ENCODE data around the gene TRPC6. TPM values are rescaled to one million over a fixed set of nuclear protein-coding genes. Genes with fewer than 3 reads are reported as not detected.

TRPC6 gene
- total and polyA plus RNA-seq, 2 of the 8 experiments (the other 6 are each of a cell fraction or from before 2014, with no cell fraction given), result 0.26 to 0.39 TPM

GRCh38 chr11:101516546-101516945 is 67.3 kb downstream of the TRPC6 start (continued):
- peak; percentile 25 for TF ChIP-seq CHD7 (IDR thresholded peaks at IDR 0.05; ENCODE audit: insufficient replicate concordance, low read length)
- no peak for TF ChIP-seq BACH1 (IDR thresholded peaks at IDR 0.05; ENCODE audit: low read length)
- 0 out of 2 replicates have a peak, but pooled peaks have one; percentile 41 for TF ChIP-seq TEAD4 (IDR thresholded peaks at IDR 0.05; ENCODE audit: low read depth, low read length)
